Keratinocyte (primary cell): ENCODE measurements around the gene AJUBA. TPM values are rescaled to one million over a fixed set of nuclear protein-coding genes. Genes with fewer than 3 reads are reported as not detected.

Experiments used
- DNase-seq: peaks from one replicate; pipeline ENCODE4 v3.0.0-alpha.2; 2011; ENCODE audit warnings: low read depth, missing footprints, low spot score
- FAIRE-seq: peaks from 2 replicates; lab custom pipeline; 2011; peaks lifted over from hg19 to GRCh38; lab: Jason Lieb, UNC
- H2AFZ ChIP-seq: 2 replicates; pipeline ENCODE4 v1.6.0; 2012; ENCODE audit warnings: low read length, control low read depth, inconsistent platforms; ENCODE audit not compliant: control insufficient read depth
- H3K27ac ChIP-seq: 2 replicates; pipeline ENCODE4 v1.5.1; 2011; ENCODE audit warnings: low read length; ENCODE audit not compliant: control insufficient read depth, insufficient read depth
- H3K27me3 ChIP-seq: 3 replicates; pipeline ENCODE4 v1.6.0; 2011; ENCODE audit warnings: low read length; ENCODE audit not compliant: control insufficient read depth, insufficient read depth; ENCODE audit errors: extremely low read depth
- H3K36me3 ChIP-seq, 2 experiments: 2 replicates in 1 of 2; 3 replicates in 1 of 2; pipeline ENCODE4 v1.5.1; 2011; ENCODE audit warnings: low read length in 2 of 2, mild to moderate bottlenecking in 1 of 2; ENCODE audit not compliant: control insufficient read depth in 2 of 2, insufficient read depth in 2 of 2; ENCODE audit errors: extremely low read depth in 1 of 2
- H3K4me1 ChIP-seq: 3 replicates; pipeline ENCODE4 v1.5.1; 2011; ENCODE audit warnings: low read length; ENCODE audit not compliant: control insufficient read depth, insufficient read depth; ENCODE audit errors: extremely low read depth
- H3K4me2 ChIP-seq: 3 replicates; pipeline ENCODE4 v1.6.0; 2011; ENCODE audit warnings: low read depth, low read length; ENCODE audit not compliant: control insufficient read depth, insufficient read depth; ENCODE audit errors: extremely low read depth
- H3K4me3 ChIP-seq, 3 experiments: fragments of 200-600 bp in 1 of 3; sonication (generic) in 1 of 3; 2 replicates in 2 of 3; 3 replicates in 1 of 3; pipeline ENCODE4 v1.5.1; 2011 to 2016; ENCODE audit warnings: low read length in 3 of 3, mild to moderate bottlenecking in 3 of 3, control low read depth in 2 of 3, inconsistent platforms in 1 of 3, low read depth in 1 of 3, mixed read lengths in 1 of 3, mixed run types in 1 of 3, moderate library complexity in 1 of 3; ENCODE audit not compliant: control insufficient read depth in 2 of 3, insufficient read depth in 2 of 3; ENCODE audit errors: extremely low read depth in 1 of 3
- H3K79me2 ChIP-seq: 2 replicates; pipeline ENCODE4 v1.6.0; 2012; ENCODE audit warnings: low read length; ENCODE audit not compliant: control insufficient read depth, insufficient read depth
- H3K9ac ChIP-seq: 3 replicates; pipeline ENCODE4 v1.6.0; 2011; ENCODE audit warnings: low read length; ENCODE audit not compliant: control insufficient read depth, insufficient read depth; ENCODE audit errors: extremely low read depth
- H3K9me1 ChIP-seq: 3 replicates; pipeline ENCODE4 v1.6.0; 2011; ENCODE audit warnings: low read length; ENCODE audit not compliant: control insufficient read depth, insufficient read depth; ENCODE audit errors: extremely low read depth
- H3K9me3 ChIP-seq: 2 replicates; pipeline ENCODE4 v1.5.1; 2012; ENCODE audit warnings: low read depth, low read length; ENCODE audit not compliant: control insufficient read depth
- H4K20me1 ChIP-seq: 3 replicates; pipeline ENCODE4 v1.6.0; 2011; ENCODE audit warnings: low read length; ENCODE audit not compliant: control insufficient read depth, insufficient read depth; ENCODE audit errors: extremely low read depth
- EZH2 ChIP-seq: IDR thresholded peaks from one replicate; pipeline ENCODE4 v1.6.1; 2012; ENCODE audit warnings: inconsistent platforms, mild to moderate bottlenecking, low read length, moderate library complexity
- dilution Hi-C: fragments of 300-500 bp; cut with MboI; formaldehyde crosslinking; loops from one replicate; pipeline ENCODE4 v1.7.0; 2020; ENCODE audit warnings: low sequenced_read_pairs; ENCODE audit not compliant: extremely low pct_ligation_motif_present
- polyA plus RNA-seq, 5 experiments: library from polyadenylated mRNA; depleted of rRNA in 3 of 5; stranded (reverse) in 3 of 5; stranded (forward) in 1 of 5; unstranded in 1 of 5; fragments of >200 nt; gene quantifications; 1 replicate in 1 of 5; 2 replicates in 3 of 5; 3 replicates in 1 of 5; pipeline versions ENCODE4 v1.2.1 to v1.2.3, GENCODE V29; 2011 to 2012; ENCODE audit warnings: missing spikeins in 2 of 5, low read depth in 1 of 5, low replicate concordance in 1 of 5
- TF ChIP-seq, protein P1 (sequence below), 3 experiments: IDR thresholded peaks in 1 of 3; conservative IDR thresholded peaks in 1 of 3; optimal IDR thresholded peaks in 1 of 3; 2 replicates in 2 of 3; 3 replicates in 1 of 3; pipeline versions ENCODE3 to v1.5.1; 2011; ENCODE audit warnings: low read length in 3 of 3, mild to moderate bottlenecking in 3 of 3, moderate library complexity in 2 of 3, control low read depth in 1 of 3, inconsistent platforms in 1 of 3; ENCODE audit not compliant: insufficient read depth in 2 of 3; ENCODE audit errors: extremely low read depth in 1 of 3

The AJUBA gene
- polyA plus RNA-seq, 1 donor (not counting 4 experiments of a cell fraction or from before 2014, with no cell fraction given) = 157 TPM

DNA sequence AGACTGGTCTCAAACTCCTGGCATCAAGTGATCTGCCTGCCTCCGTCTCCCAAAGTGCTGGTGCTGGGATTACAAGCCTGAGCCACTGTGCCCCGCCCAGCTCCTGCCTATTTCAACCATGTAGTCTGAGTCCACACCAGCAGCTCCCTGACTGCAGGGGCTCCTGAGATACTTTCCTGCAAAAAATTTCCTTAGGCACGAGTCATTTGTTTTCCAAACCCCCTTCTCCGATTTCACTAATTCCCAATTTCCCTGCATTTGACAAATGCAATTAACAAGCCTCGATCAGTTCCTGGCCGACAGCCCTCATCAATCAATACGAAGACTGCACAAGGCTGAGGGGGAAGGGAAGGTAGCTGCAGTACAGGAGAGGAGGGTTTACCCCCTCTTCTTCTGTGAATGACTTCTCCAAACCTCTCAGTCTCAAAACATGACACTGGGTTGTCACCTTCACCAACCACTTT, 42.3 kb upstream of the AJUBA start:
- no peaks in the 10 kb centered on the region for H3K9me3 ChIP-seq
- no peak for TF ChIP-seq EZH2
- TF ChIP-seq, protein P1, sequence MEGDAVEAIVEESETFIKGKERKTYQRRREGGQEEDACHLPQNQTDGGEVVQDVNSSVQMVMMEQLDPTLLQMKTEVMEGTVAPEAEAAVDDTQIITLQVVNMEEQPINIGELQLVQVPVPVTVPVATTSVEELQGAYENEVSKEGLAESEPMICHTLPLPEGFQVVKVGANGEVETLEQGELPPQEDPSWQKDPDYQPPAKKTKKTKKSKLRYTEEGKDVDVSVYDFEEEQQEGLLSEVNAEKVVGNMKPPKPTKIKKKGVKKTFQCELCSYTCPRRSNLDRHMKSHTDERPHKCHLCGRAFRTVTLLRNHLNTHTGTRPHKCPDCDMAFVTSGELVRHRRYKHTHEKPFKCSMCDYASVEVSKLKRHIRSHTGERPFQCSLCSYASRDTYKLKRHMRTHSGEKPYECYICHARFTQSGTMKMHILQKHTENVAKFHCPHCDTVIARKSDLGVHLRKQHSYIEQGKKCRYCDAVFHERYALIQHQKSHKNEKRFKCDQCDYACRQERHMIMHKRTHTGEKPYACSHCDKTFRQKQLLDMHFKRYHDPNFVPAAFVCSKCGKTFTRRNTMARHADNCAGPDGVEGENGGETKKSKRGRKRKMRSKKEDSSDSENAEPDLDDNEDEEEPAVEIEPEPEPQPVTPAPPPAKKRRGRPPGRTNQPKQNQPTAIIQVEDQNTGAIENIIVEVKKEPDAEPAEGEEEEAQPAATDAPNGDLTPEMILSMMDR (optimal IDR thresholded peaks at IDR 0.05 in 1 of 3, IDR thresholded peaks at IDR 0.05 in 1 of 3, conservative IDR thresholded peaks at IDR 0.05 in 1 of 3; ENCODE audit: extremely low read depth in 1 of 3, insufficient read depth in 2 of 3, low read length in 3 of 3) = no peak
- peaks cover 10% of the 10 kb centered on the region for H3K79me2 ChIP-seq
- dilution Hi-C loops = no loop called here
- H4K20me1 ChIP-seq = no peaks in the 10 kb centered on the region
- no peak for FAIRE-seq
- DNase-seq = no peak
- H3K9ac ChIP-seq = no peak overlapping the region
- no peaks in the 10 kb centered on the region for H3K27me3 ChIP-seq
- H3K4me3 ChIP-seq = no peak overlapping the region
- no peak overlapping the region for H3K27ac ChIP-seq
- no peak overlapping the region for H2AFZ ChIP-seq
- peaks cover 8 to 12% of the 10 kb centered on the region in 2 experiments for H3K36me3 ChIP-seq
- no peaks in the 10 kb centered on the region for H3K4me1 ChIP-seq
- H3K9me1 ChIP-seq = no peaks in the 10 kb centered on the region
- no peak overlapping the region for H3K4me2 ChIP-seq

DNA sequence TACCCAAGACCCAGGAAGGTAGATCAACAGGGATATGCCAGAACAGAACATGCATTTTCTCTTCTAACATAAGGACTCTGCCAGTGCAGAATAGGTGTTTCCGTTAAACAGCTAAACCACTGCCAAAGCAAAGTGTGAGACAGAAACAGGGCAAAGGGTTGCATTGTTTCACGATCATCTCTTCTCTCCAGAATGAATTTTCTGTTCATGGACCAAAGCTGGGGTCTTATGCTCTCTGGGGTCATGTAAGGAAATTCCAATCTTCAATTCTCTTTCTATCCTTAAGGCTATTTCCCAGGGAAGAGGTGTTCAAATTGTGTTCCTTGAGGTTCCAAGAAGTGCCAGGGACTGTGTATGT, 41.4 kb upstream of the AJUBA start:
- no peaks in the 10 kb centered on the region for H4K20me1 ChIP-seq
- no peaks in the 10 kb centered on the region for H3K9me3 ChIP-seq
- no peak overlapping the region for H3K27ac ChIP-seq
- H3K4me3 ChIP-seq = no peak overlapping the region
- TF ChIP-seq, protein P1 (optimal IDR thresholded peaks at IDR 0.05 in 1 of 3, IDR thresholded peaks at IDR 0.05 in 1 of 3, conservative IDR thresholded peaks at IDR 0.05 in 1 of 3; ENCODE audit: extremely low read depth in 1 of 3, insufficient read depth in 2 of 3, low read length in 3 of 3) = no peak
- no peak for TF ChIP-seq EZH2
- no peaks in the 10 kb centered on the region for H3K4me1 ChIP-seq
- H3K9ac ChIP-seq = no peak overlapping the region
- H3K36me3 ChIP-seq = peaks cover 8 to 9% of the 10 kb centered on the region in 2 experiments
- H3K27me3 ChIP-seq = no peaks in the 10 kb centered on the region
- peaks cover 2% of the 10 kb centered on the region for H3K79me2 ChIP-seq
- no peak overlapping the region for H3K4me2 ChIP-seq
- DNase-seq = no peak
- dilution Hi-C loops = no loop called here
- H2AFZ ChIP-seq = no peak overlapping the region
- FAIRE-seq = no peak
- H3K9me1 ChIP-seq = no peaks in the 10 kb centered on the region
